ENCODE measurements around the gene NFATC1.
A peak's percentile ranks its signal among the peaks of the same experiment; 100 is the strongest.

The NFATC1 gene

DNA sequence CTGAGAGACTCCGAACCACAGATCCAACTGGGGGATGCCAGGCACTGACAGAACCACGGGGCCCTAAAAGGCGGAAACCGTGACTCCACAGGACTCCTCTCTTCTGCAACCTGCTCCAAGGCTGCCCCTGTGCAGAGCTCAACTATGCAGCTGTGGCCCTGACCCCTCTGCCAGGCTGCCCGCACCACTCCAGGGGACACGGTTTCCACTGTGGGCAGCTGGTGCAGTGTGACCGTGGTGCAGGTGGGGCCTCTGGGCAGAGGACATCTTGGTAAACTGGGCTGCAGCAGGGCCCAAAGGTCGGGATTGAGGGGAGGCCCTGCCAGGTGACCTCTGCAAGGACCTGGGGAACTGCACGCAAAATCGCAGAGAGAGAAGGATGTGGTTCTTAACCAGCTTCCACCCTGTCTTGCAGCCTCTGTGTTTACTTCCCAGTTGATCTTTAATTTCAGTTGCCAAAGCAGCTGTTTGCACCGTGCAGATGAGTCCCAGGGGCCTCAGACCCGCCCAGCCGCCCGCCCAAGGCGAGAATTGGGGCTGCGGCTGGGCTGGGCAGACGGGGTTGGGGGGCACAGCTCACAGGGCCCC, 179.3 kb downstream of the NFATC1 start:
- no peak overlapping the region for H3K4me3 ChIP-seq (ENCODE audit: low read depth, low read length)
- DNase-seq (ENCODE audit: low read depth, low spot score) = no peak
- TF ChIP-seq, protein P1, sequence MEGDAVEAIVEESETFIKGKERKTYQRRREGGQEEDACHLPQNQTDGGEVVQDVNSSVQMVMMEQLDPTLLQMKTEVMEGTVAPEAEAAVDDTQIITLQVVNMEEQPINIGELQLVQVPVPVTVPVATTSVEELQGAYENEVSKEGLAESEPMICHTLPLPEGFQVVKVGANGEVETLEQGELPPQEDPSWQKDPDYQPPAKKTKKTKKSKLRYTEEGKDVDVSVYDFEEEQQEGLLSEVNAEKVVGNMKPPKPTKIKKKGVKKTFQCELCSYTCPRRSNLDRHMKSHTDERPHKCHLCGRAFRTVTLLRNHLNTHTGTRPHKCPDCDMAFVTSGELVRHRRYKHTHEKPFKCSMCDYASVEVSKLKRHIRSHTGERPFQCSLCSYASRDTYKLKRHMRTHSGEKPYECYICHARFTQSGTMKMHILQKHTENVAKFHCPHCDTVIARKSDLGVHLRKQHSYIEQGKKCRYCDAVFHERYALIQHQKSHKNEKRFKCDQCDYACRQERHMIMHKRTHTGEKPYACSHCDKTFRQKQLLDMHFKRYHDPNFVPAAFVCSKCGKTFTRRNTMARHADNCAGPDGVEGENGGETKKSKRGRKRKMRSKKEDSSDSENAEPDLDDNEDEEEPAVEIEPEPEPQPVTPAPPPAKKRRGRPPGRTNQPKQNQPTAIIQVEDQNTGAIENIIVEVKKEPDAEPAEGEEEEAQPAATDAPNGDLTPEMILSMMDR (IDR thresholded peaks at IDR 0.05; ENCODE audit: insufficient read depth, low read length, missing control alignments) = no peak
- ChIA-PET POLR2A (no interaction called here), CTCF (interaction anchor here (1.2 to 1.5 kb wide), 2 partner anchors 47 to 68 kb away, joined by 3 read pairs; no protein-coding TSS in a partner anchor)

DNA sequence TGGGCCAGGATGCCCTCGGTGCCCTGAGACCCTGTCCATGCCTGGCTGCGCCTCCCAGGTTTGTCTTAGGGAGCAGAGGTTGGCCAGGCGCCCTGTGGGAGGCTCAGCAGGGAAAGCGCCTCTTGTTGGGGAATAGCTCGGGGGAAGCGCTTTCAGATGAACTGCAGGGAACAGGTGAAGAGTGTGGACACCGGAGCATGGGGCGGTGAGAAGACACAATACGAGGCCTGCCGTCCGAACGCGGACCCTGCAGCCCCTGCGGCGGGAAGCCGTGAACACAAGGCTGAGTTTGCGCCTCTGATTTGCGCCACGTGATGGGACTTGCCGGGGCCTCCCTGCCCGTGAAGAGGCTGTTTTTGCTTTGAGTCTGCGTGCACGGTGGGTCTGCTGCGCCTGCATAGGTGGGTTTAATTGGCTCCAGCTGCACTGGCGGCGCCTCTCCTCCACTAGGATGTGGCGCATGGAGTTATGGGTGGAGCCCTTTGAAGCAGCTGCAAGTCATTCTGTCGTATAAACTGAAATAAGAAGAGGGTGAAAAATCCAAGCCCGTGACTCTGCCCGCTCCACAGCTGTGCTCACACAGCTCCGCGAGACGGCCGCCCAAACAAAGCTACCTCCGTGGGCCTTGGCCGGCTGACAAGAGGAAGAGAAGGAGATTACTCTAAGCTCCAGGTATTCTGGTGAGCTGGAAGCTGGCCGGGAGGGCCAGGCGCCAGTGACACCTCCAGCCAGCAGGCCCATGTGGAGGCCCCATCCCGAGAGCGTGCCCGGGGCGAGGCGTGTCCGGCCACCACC, 180.4 kb downstream of the NFATC1 start:
- H3K4me3 ChIP-seq (ENCODE audit: low read depth, low read length) = no peak overlapping the region; the same call in 1 of the 2 replicates
- POLR2A ChIA-PET = interaction anchor here (1.2 kb wide), 1 partner anchor 9 kb away, joined by 3 read pairs; no protein-coding TSS in a partner anchor
- CTCF ChIA-PET = interaction anchor here (1.3 to 1.5 kb wide), 2 partner anchors 8 to 67 kb away, joined by 3 to 4 read pairs; no protein-coding TSS in a partner anchor
- DNase-seq (ENCODE audit: low read depth, low spot score) = peak; percentile 12
- TF ChIP-seq, protein P1 (IDR thresholded peaks at IDR 0.05; ENCODE audit: insufficient read depth, low read length, missing control alignments) = peak; percentile 6

DNA sequence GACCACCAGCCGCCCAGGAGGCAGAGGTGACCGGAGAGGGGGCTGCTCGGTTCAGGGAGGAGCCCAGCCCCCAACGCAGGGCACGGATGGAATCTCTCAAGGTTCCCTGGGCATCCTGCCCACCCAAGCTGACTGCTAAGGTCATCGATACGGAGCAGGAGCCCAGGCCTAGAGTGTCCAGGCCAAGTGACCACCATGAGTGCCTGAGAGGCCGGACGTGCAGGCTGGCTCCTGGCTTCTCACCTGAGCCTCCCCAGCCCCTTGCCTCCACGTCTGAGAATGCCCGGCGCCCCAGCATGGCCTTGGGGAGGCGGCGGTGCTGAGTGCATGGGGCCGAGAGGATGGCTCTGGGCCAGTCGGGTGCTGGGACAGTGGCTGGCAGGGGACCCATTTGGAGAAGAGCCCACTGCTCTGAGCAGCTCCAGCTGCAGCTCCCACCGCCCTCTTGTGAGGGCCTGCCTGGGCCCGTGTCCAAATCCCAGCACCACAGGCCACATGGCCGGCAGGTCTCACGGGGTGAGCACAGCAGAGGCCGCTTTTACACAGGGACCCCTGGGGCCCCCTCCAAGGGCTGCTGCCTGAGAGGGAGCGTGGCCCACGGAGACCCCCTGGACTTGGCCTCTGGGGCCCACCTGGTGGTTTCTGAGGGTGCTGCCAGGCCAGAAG, 181.1 kb downstream of the NFATC1 start:
- CTCF ChIA-PET = interaction anchor here (1.3 to 1.5 kb wide), 2 partner anchors 9 to 66 kb away, joined by 3 to 4 read pairs; no protein-coding TSS in a partner anchor
- POLR2A ChIA-PET = interaction anchor here (1.2 kb wide), 1 partner anchor 9 kb away, joined by 3 read pairs; no protein-coding TSS in a partner anchor
- no peak for DNase-seq (ENCODE audit: low read depth, low spot score)

DNA sequence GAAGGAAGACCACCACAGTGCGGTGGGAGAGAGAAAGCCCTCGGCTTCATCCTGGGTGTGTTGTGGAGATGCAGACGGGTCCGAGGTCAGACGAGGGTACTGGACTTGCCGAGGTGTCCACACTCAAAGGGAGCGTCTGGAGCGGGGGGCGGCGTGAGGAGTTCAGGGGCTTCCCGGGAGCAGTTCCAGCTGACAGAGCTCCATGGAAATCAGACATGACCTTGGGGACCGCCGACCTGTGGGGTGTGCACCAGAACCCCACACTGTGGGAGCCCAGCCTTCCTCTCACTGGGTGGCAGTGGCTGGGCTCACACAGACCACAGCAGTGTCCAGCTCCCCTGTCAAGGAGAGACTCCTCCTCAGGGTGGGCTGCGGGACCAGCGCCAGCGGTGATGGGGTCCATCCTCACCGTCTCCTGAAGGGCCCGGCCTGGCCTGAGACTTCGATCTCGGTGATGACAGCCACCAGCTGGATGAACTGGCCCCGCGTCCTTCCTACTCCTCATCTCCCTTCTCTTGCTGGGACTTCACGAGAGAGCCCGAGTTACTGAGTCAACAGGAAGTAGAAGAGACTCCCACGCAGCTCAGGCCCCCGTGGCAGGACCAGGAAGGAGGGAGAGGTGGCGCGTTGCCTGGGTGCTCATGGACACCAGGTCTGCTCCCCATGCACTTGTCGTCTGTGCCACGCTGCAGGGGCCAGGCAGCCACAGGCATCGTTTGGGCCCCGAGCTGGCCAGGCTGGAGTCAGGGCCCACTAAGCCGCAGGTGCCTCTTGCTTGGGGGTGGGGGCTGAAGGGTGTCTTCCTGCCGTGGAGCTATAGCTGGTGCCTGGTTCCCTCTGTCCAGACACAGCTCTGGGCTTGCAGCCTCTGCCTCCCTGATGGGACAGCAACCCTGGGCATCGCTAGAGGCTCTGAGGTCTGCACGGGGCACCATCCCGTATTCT, 182.0 kb downstream of the NFATC1 start:
- no peak overlapping the region for H3K4me3 ChIP-seq (ENCODE audit: low read depth, low read length)
- TF ChIP-seq, protein P1 (IDR thresholded peaks at IDR 0.05; ENCODE audit: insufficient read depth, low read length, missing control alignments) = no peak
- DNase-seq (ENCODE audit: low read depth, low spot score) = no peak
- ChIA-PET POLR2A (no interaction called here), CTCF (no interaction called here)

More for the DNA sequence above, 181.1 kb downstream of the NFATC1 start:
- no peak overlapping the region for H3K4me3 ChIP-seq (ENCODE audit: low read depth, low read length)
- TF ChIP-seq, protein P1 (IDR thresholded peaks at IDR 0.05; ENCODE audit: insufficient read depth, low read length, missing control alignments) = no peak

DNA sequence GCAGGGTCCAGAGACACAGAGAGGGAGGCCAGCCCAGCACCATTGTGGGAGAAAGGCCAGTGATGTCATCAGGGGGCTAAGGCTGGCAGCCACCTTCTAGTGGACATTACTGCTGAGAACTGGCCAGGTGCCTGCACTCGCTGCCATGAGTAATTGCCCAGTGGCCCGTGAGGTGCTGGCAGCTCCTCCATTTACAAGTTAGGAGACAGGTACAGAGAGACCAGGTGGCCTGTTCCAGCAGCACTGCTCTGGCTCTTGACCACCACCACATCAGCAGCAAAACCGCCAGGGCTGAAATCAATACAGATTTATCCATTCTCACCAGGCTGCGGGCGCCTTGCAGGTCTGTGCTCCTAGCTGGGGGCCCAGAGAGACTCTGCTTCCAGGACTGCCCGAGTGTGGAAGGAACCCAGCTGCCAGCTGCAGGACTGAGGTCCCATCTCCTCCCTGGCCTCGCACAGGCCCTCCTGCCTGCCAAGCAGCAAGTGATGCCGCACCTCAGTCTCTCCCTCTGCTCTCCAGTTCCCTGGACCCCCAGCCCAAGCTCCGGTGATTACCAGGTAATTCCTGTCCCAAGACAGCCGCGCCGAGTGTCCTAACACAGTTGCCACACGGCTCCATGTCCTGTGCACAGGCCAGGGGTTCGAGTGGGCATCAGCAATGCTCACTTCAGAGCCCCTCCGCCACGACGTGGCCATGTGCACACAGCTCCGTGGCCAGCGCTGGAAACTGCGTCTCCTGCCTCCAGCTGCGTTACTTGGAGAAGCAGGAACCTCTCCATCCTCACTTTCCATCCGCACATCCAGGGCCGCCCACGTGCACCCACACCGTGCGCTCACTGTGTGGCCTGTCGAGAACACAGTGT, 182.9 kb downstream of the NFATC1 start:
- CTCF ChIA-PET = no interaction called here
- H3K4me3 ChIP-seq (ENCODE audit: low read depth, low read length) = no peak overlapping the region
- TF ChIP-seq, protein P1 (IDR thresholded peaks at IDR 0.05; ENCODE audit: insufficient read depth, low read length, missing control alignments) = no peak
- POLR2A ChIA-PET = no interaction called here
- no peak for DNase-seq (ENCODE audit: low read depth, low spot score)

Data from AG04449 (cell line).